Osteocyte (in vitro differentiated cells): ENCODE measurements around the gene GSTO2. TPM values are rescaled to one million over a fixed set of nuclear protein-coding genes. Genes with fewer than 3 reads are reported as not detected.
A peak's percentile ranks its signal among the peaks of the same experiment; 100 is the strongest.

ENCODE experiments used
- DNase-seq: peaks from one replicate; pipeline ENCODE4 v3.0.0; 2021; ENCODE audit warnings: mixed read lengths; ENCODE audit not compliant: unreplicated experiment; ENCODE audit errors: extremely low spot score
- H3K27ac Mint-ChIP-seq: one replicate; pipeline ENCODE4 v1.8.0; 2021; ENCODE audit warnings: mild to moderate bottlenecking, mixed read lengths; ENCODE audit not compliant: unreplicated experiment
- H3K27me3 Mint-ChIP-seq: one replicate; pipeline ENCODE4 v1.8.0; 2021; ENCODE audit warnings: mixed read lengths; ENCODE audit not compliant: unreplicated experiment
- H3K36me3 Mint-ChIP-seq: one replicate; pipeline ENCODE4 v1.8.0; 2021; ENCODE audit warnings: mixed read lengths; ENCODE audit not compliant: unreplicated experiment
- H3K4me1 Mint-ChIP-seq: one replicate; pipeline ENCODE4 v1.8.0; 2021; ENCODE audit warnings: mixed read lengths; ENCODE audit not compliant: unreplicated experiment
- H3K4me3 Mint-ChIP-seq: one replicate; pipeline ENCODE4 v1.8.0; 2021; ENCODE audit warnings: mild to moderate bottlenecking, moderate library complexity, mixed read lengths; ENCODE audit not compliant: unreplicated experiment
- H3K9me3 Mint-ChIP-seq: one replicate; pipeline ENCODE4 v1.8.0; 2021; ENCODE audit warnings: mixed read lengths; ENCODE audit not compliant: unreplicated experiment
- CTCF ChIP-seq: fragments of 200-600 bp; sonication (generic); IDR thresholded peaks from 2 replicates; pipeline ENCODE4 v1.5.0; 2021; ENCODE audit warnings: antibody characterized with exemption, mild to moderate bottlenecking, moderate library complexity
- total RNA-seq: library from RNA; stranded (reverse); gene quantifications from 2 replicates; pipeline ENCODE4 v1.2.1, GENCODE V29; 2021

The GSTO2 gene
- total RNA-seq, 1 donor from 2014 or later: 0.54 TPM

GRCh38 chr10:104256335-104256961 is 12.5 kb upstream of the GSTO2 start:
- DNase-seq: no peak
- Mint-ChIP-seq H3K4me3 (peak overlapping the region; percentile 94), H3K27me3 (peaks cover 2% of the 10 kb centered on the region), H3K27ac (peak overlapping the region; percentile 97), H3K4me1 (peaks cover 49% of the 10 kb centered on the region), H3K36me3 (peaks cover 25% of the 10 kb centered on the region), H3K9me3 (no peaks in the 10 kb centered on the region)
- TF ChIP-seq CTCF: no peak

- Mint-ChIP-seq H3K4me1 (peaks cover 49% of the 10 kb centered on the region), H3K27me3 (no peaks in the 10 kb centered on the region), H3K36me3 (peaks cover 25% of the 10 kb centered on the region), H3K9me3 (no peaks in the 10 kb centered on the region), H3K4me3 (no peak overlapping the region), H3K27ac (peak overlapping the region; percentile 55)
- TF ChIP-seq CTCF: no peak
- no peak for DNase-seq
Observed at GRCh38 chr10:104257235-104257634, 11.7 kb upstream of the GSTO2 start.

- no peak for DNase-seq
- H3K27me3 Mint-ChIP-seq: no peaks in the 10 kb centered on the region
- TF ChIP-seq CTCF: no peak
- H3K4me3 Mint-ChIP-seq: no peak overlapping the region
- H3K36me3 Mint-ChIP-seq: peaks cover 25% of the 10 kb centered on the region
- peak overlapping the region; percentile 34 for H3K27ac Mint-ChIP-seq
- H3K4me1 Mint-ChIP-seq: peaks cover 49% of the 10 kb centered on the region
- H3K9me3 Mint-ChIP-seq: no peaks in the 10 kb centered on the region
Observed at GRCh38 chr10:104258209-104258608, 10.8 kb upstream of the GSTO2 start.

- Mint-ChIP-seq H3K27ac (peak overlapping the region; percentile 40), H3K9me3 (no peaks in the 10 kb centered on the region), H3K27me3 (no peaks in the 10 kb centered on the region), H3K36me3 (peaks cover 33% of the 10 kb centered on the region), H3K4me3 (no peak overlapping the region), H3K4me1 (peaks cover 39% of the 10 kb centered on the region)
- no peak for TF ChIP-seq CTCF
- no peak for DNase-seq
Observed at GRCh38 chr10:104259456-104259855, 9.5 kb upstream of the GSTO2 start.

- H3K9me3 Mint-ChIP-seq: no peaks in the 10 kb centered on the region
- no peak for DNase-seq
- H3K27me3 Mint-ChIP-seq: no peaks in the 10 kb centered on the region
- H3K36me3 Mint-ChIP-seq: peaks cover 33% of the 10 kb centered on the region
- H3K4me1 Mint-ChIP-seq: peaks cover 38% of the 10 kb centered on the region
- peak overlapping the region; percentile 47 for H3K27ac Mint-ChIP-seq
- H3K4me3 Mint-ChIP-seq: no peak overlapping the region
- no peak for TF ChIP-seq CTCF
Observed at GRCh38 chr10:104259999-104260774, 8.8 kb upstream of the GSTO2 start.
